Liver (tissue), 3 donors: ENCODE measurements around the gene CLEC2A.

Source experiments
- TAF1 ChIP-seq: conservative IDR thresholded peaks from 2 replicates; pipeline ENCODE4 v1.6.1; 2016; ENCODE audit warnings: antibody characterized with exemption, mild to moderate bottlenecking
- TF ChIP-seq, protein P1 (sequence below): fragments of 150-350 bp; IDR thresholded peaks from 2 replicates; pipeline ENCODE4 v1.5.1; 2017; ENCODE audit warnings: improper control_type of control experiment, low read depth, low read length; ENCODE audit not compliant: missing input control
- TF ChIP-seq, protein P2 (sequence below): IDR thresholded peaks from 2 replicates; pipeline ENCODE4 v1.6.1; 2016; ENCODE audit warnings: antibody characterized with exemption
- TF ChIP-seq, protein P3 (sequence below): IDR thresholded peaks from 2 replicates; pipeline ENCODE4 v1.6.1; 2016; ENCODE audit warnings: antibody characterized with exemption, mild to moderate bottlenecking
- donor health status: healthy.
- donor health status: healthy.

DNA sequence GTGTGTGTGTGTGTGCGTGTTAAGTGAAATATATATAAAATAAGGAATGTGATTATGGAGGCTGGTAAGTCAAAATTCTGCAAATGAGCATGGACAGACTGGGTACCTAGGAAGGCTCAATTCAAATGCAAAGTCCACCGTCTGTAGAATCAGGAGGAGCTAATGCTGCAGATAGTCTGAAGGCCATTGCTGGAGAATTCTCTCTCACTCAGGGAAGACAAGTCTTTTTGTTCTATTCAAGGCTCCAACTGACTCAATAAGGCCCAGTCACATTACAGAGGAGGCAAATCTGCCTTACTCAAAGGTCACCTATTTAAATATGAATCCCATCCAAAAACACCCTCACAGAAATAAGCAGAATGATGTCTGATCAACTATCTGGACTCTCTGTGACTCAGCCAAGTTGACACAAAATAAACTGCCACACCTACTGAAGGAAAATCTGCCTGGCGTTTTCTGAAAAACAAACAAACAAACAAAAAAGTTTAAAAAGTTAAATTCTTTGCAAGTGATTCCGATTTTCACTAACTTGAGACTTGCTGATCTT lies 51.6 kb downstream of the CLEC2A start:
- TF ChIP-seq, protein P1, sequence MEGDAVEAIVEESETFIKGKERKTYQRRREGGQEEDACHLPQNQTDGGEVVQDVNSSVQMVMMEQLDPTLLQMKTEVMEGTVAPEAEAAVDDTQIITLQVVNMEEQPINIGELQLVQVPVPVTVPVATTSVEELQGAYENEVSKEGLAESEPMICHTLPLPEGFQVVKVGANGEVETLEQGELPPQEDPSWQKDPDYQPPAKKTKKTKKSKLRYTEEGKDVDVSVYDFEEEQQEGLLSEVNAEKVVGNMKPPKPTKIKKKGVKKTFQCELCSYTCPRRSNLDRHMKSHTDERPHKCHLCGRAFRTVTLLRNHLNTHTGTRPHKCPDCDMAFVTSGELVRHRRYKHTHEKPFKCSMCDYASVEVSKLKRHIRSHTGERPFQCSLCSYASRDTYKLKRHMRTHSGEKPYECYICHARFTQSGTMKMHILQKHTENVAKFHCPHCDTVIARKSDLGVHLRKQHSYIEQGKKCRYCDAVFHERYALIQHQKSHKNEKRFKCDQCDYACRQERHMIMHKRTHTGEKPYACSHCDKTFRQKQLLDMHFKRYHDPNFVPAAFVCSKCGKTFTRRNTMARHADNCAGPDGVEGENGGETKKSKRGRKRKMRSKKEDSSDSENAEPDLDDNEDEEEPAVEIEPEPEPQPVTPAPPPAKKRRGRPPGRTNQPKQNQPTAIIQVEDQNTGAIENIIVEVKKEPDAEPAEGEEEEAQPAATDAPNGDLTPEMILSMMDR = no peak
- TF ChIP-seq, protein P2, sequence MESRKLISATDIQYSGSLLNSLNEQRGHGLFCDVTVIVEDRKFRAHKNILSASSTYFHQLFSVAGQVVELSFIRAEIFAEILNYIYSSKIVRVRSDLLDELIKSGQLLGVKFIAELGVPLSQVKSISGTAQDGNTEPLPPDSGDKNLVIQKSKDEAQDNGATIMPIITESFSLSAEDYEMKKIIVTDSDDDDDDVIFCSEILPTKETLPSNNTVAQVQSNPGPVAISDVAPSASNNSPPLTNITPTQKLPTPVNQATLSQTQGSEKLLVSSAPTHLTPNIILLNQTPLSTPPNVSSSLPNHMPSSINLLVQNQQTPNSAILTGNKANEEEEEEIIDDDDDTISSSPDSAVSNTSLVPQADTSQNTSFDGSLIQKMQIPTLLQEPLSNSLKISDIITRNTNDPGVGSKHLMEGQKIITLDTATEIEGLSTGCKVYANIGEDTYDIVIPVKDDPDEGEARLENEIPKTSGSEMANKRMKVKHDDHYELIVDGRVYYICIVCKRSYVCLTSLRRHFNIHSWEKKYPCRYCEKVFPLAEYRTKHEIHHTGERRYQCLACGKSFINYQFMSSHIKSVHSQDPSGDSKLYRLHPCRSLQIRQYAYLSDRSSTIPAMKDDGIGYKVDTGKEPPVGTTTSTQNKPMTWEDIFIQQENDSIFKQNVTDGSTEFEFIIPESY = no peak
- TF ChIP-seq TAF1 = no peak
- TF ChIP-seq, protein P3, sequence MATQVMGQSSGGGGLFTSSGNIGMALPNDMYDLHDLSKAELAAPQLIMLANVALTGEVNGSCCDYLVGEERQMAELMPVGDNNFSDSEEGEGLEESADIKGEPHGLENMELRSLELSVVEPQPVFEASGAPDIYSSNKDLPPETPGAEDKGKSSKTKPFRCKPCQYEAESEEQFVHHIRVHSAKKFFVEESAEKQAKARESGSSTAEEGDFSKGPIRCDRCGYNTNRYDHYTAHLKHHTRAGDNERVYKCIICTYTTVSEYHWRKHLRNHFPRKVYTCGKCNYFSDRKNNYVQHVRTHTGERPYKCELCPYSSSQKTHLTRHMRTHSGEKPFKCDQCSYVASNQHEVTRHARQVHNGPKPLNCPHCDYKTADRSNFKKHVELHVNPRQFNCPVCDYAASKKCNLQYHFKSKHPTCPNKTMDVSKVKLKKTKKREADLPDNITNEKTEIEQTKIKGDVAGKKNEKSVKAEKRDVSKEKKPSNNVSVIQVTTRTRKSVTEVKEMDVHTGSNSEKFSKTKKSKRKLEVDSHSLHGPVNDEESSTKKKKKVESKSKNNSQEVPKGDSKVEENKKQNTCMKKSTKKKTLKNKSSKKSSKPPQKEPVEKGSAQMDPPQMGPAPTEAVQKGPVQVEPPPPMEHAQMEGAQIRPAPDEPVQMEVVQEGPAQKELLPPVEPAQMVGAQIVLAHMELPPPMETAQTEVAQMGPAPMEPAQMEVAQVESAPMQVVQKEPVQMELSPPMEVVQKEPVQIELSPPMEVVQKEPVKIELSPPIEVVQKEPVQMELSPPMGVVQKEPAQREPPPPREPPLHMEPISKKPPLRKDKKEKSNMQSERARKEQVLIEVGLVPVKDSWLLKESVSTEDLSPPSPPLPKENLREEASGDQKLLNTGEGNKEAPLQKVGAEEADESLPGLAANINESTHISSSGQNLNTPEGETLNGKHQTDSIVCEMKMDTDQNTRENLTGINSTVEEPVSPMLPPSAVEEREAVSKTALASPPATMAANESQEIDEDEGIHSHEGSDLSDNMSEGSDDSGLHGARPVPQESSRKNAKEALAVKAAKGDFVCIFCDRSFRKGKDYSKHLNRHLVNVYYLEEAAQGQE = no peak
